Activated CD8-positive, alpha-beta memory T cell treated with anti-CD3 and anti-CD28 coated beads, Interleukin-2, amount 50 U/mL, for 1 hour (primary cell): Measurements from ENCODE around the gene GRIN2B.

Experiments used
- DNase-seq: peaks from one replicate; pipeline ENCODE4 v3.0.0-alpha.2; 2020; ENCODE audit errors: extremely low read depth

Gene GRIN2B

GRCh38 chr12:13981296-13981962 is at the start of gene GRIN2B:
Gene GRIN2B (minus strand): TSS chr12:13981602. CDS start chr12:13866208, 115,394 bp downstream.
- no peak for DNase-seq

- DNase-seq = no peak
Measured at GRCh38 chr12:14026537-14026936, 45.1 kb upstream of the GRIN2B start.

- no peak for DNase-seq
Measured at GRCh38 chr12:14024591-14024990, 43.2 kb upstream of the GRIN2B start.

- DNase-seq = no peak
Measured at GRCh38 chr12:14018080-14018479, 36.7 kb upstream of the GRIN2B start.

DNA sequence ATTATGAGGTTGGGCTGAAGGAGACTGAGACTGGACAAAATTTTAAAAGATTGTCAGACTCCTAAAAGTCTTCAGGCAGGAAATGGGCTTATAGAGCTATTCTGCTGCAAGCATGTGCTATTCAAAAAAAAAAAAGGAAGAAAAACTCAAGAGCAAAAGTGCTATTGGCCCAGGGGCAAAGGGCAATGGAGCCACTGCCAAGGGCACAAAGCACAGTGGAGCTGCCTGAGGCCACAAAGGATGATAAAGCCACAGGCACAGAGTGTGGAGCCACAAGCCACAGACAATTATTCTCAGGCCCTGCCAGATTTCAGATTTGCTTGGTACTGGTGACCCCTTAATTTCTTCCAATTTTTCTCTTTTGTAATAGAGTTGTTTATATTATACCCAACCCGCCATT is 29.6 kb upstream of the GRIN2B start:
- DNase-seq = no peak

GRCh38 chr12:14007639-14008038 is 26.2 kb upstream of the GRIN2B start:
- DNase-seq = no peak

DNA sequence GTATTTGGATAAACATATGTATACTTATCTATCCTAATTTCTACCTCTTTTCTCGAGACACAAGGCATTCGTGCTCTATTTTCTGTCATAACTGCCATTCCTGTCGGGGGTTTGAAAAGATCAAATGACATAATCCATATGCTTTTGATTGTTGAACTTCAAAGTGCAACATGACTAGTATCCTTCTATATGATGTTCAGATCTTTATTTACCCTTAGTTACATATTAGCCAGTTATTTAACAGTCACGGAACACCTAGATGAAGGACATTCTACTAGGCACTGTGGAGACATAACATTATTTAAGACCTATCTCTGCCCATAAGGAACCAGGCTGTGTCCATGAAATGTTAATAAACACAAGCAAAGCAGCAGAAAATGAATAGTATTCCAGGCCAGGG is 11.2 kb upstream of the GRIN2B start:
- no peak for DNase-seq

DNA sequence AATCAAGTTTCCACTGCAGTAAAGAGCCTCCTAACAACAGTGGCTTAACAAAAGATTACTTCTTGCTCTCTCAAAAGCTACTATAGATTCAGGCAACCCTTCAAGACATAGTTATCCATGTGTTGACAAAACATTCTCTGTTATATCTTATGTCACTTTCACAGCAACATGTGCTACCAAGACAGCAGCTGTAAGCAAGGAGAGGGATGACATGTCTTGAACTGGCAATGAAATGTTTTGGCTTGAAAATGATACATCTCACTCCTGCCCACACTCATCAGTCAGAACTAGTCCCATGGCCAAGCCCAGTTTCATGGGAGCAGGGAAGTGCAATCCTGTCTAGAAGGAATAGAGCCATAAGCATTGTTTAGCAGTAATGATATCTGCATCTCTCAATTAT is 10.7 kb upstream of the GRIN2B start:
- no peak for DNase-seq

DNA sequence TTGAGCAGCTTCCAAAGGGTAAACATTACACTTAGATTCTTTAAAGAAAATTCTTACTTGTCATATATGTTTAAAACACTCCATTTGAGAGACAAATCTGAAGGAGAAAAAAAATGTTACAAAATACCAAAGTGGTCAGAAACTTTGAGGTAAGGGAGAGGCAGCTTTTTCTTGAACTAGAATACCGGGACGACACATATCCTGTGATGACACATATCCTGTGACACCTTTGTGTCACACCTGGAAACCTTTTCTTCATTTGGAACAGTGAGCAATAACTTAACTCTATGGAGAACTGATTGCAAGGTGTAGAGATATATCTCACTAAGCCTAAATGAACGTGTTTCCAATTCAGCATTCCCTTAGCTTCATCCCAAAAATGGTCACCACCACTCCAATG is 4.6 kb upstream of the GRIN2B start:
- no peak for DNase-seq

- DNase-seq = no peak
Measured at GRCh38 chr12:13981990-13982389, 588 bp upstream of the GRIN2B start.

- no peak for DNase-seq
Measured at GRCh38 chr12:13980538-13981295, 685 bp downstream of the GRIN2B start.

- no peak for DNase-seq
Measured at GRCh38 chr12:13979772-13980378, 1.5 kb downstream of the GRIN2B start.

GRCh38 chr12:13978876-13979275 is 2.5 kb downstream of the GRIN2B start:
- DNase-seq = no peak

DNA sequence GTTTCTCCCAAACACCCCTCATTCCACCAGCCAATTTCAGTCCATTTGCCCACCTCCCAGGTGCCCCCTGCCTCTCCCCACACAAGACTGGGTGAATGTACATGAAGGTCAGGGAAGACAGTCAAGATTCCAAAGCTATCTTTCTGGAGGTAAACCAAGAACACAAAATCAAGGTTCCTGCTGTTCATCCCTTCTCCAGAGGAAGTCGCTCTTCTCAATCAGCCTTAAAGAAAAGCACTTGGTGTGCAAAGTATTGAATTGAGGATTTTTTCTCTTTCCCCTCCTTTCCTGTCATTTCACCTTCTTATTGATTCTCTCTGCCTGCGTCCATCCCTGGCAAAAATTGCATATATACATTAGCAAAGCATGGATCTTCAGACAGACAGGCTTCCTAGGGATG is 4.5 kb downstream of the GRIN2B start:
- no peak for DNase-seq

DNA sequence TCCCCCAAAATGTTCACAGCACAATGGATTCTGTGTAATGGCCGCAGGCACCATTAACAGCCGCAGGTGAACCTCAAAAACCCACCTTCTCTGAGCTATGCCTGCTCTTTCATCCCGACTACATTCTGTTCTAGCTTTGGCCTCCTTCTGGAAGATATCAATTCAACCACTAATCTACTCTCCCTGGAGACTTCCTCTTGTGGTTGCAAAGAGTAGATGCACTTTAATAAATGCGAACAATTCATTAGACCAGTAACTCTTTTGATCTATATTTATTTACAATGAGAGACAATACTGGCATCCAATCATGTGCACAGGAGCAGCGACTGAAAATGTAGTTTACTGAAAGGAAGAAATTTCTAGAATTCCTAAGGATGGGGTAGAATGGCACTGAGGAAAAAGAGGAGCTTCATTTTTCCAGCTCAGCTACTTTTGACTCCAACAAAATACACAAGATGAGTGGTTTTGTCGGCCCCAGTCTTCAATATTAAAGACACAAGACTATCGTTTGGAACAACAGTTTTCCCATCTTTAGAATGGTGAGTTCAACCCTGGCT is 5.3 kb downstream of the GRIN2B start:
- no peak for DNase-seq

DNA sequence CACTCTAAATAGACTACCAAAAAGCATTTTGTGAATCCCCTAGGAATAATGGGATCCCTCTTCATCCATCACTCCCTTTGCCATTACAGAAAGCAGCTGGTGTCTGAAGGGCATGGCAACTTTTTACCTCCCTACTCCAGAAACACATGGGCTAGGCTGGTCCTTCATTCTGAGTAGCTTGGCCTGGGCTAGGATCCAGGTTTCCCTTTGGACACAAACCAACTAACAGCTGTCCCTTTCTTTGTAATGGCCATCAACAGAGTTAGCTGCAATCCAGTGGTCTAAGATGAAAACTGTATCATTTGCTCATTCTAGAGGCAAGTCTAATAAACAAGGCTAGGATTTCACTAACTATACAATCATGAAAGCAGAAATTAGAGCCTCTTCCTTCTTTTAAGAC is 7.4 kb downstream of the GRIN2B start:
- no peak for DNase-seq

DNA sequence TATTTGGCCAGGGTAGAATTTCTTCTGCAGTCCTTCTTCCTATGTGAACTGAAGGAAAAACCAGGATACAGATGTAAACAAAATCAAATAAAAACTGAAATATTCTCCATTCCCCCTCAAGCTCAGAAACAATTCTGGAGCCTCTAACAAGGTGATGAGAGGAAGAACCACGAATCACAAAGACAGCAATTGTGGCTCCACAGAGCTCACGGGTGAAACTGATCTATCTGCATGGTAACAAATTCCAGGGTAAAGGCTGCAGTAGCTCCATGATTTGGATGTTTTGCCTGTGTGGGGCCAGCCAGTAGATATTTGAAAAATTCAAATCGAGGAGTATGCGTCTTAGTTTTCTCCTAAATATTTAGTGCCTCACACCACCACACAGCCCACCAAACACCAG is 10.6 kb downstream of the GRIN2B start:
- DNase-seq = no peak

- no peak for DNase-seq
Measured at GRCh38 chr12:13968281-13968680, 13.1 kb downstream of the GRIN2B start.

DNA sequence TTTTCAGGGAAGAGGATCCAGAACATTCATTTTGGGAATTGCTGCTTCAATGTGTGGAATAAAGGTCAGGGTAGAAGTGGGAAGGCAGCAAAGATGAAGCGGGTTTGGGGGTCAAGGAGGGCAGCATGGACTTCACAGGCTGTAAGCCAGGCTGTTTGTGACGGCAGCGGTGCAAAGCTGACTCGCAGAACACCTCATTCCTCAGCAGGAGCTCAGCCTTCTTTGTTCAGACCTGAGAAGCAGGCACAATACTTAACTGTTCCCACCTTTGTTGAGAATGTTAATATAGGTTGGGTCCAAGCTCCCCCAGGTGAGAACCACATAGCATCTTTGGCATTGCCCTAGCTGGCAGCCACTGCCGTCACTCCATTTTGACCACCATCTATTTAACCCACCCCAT is 16.7 kb downstream of the GRIN2B start:
- no peak for DNase-seq

GRCh38 chr12:13962699-13963098 is 18.7 kb downstream of the GRIN2B start:
- no peak for DNase-seq

DNA sequence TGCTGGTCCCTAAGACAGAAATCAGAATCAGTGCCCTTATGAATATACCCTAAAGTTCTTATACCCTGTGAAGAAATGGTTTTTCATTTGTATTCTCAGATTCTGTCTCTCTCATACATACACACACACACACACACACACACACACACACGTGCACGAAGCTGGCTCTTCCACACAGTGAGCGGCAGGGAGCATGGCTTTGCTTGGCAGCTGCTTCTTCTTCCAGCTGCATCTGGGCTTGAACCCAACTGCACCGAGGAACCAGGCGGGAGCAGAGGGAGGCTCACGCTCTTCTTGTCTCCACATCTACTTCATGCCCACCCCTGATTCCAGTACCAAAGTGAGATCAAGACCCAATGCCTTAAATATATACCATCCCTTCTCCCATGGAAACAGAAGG is 19.4 kb downstream of the GRIN2B start:
- no peak for DNase-seq

DNA sequence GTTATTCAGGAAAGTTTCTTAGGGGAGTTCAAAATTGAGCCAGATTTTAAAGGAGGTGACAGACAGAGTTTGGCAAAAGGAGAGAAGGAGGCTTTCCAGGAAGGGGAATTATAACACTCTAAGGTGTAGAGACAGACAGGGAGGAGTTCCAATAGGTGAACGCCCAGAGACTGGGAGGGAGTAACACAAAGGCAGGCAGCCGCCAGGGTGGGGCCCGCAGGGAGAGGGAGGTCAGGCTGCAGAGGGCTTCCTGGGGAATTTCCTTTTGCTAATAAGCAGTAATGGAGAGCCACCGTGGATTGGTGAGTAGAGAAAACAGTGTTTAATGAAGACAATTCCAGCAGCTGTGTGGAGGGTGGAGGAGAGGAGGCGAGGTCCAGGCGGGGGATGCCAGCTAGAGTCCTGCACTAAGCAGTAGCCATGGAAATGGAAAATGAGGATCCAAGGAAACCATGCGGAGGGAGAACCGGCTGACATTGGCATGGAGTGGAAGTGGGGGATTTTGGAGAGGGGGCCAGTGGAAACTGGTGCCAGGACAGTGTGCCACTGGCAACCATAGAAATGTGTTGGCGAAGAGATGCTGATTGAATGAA is 22.2 kb downstream of the GRIN2B start:
- DNase-seq = no peak
